GM12872 (cell line): Measurements from ENCODE around the gene ACADM.

Experiments used
- CTCF ChIP-seq: IDR thresholded peaks from 3 replicates; pipeline ENCODE4 v1.5.1; 2011; ENCODE audit warnings: low read depth, mild to moderate bottlenecking, low read length, moderate library complexity; ENCODE audit not compliant: insufficient read depth

Gene ACADM

GRCh38 chr1:75711846-75712245 is 12.7 kb upstream of the ACADM start:
- no peak for TF ChIP-seq CTCF

- no peak for TF ChIP-seq CTCF
Observed at GRCh38 chr1:75712306-75712705, 12.2 kb upstream of the ACADM start.

GRCh38 chr1:75719810-75720209 is 4.7 kb upstream of the ACADM start:
- no peak for TF ChIP-seq CTCF

- TF ChIP-seq CTCF = no peak
Observed at GRCh38 chr1:75720325-75720724, 4.2 kb upstream of the ACADM start.

- no peak for TF ChIP-seq CTCF
Observed at GRCh38 chr1:75720820-75721219, 3.7 kb upstream of the ACADM start.

- no peak for TF ChIP-seq CTCF
Observed at GRCh38 chr1:75722966-75723365, 1.5 kb upstream of the ACADM start.

GRCh38 chr1:75723989-75724471 is 479 bp upstream of the ACADM start:
- no peak for TF ChIP-seq CTCF

GRCh38 chr1:75725266-75725665 is 757 bp downstream of the ACADM start:
- TF ChIP-seq CTCF = no peak
